ENCODE results near the gene RTP4.
"Not testable (repeated sequence)": the region's sequence is repeated elsewhere in the genome, so short reads cannot be mapped to it uniquely, and the experiment has no call there.

The RTP4 gene

DNA sequence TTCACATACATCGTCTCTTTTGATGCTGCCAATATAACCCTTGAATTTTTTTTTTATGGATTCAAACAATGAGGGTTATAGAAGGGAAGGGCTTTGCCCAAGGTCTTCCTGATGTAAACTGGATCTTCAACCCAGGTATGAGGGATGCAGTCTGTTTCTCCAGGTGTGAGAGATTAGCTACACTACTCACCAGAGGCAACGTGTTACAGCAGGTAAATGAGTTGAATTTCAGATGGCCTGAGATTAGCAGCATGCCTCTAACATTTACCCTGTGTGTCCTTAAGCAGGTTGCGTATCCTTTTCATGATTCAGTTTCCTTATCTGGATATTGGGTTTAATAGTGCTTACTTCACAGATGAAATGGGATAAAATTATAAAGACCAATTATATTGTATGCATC is 1.9 kb downstream of the RTP4 start:
- no peak for DNase-seq

DNA sequence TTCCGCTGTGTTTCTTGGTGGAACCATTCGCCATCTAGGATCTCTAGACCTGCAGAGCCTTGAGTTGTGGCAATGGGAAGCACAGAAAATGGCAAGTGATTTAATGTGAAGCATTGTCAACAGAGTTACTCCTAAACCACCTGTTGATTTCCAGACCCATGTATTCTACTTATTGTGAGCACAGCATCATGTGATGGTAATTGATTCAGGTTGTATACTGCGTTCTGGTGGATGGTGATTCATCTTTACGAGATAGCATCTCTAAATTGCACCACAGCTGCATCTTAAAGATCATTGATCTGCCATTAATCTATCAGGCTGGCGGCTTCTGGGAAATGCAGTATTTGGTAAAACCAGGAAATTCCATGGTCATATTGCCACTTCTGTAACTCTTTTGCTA is 7.4 kb downstream of the RTP4 start:
- no peak for DNase-seq

- DNase-seq: no peak
Observed at GRCh38 chr3:187377842-187378241, 9.7 kb downstream of the RTP4 start.

GRCh38 chr3:187382609-187383151 is 14.5 kb downstream of the RTP4 start:
- no peak for DNase-seq

DNA sequence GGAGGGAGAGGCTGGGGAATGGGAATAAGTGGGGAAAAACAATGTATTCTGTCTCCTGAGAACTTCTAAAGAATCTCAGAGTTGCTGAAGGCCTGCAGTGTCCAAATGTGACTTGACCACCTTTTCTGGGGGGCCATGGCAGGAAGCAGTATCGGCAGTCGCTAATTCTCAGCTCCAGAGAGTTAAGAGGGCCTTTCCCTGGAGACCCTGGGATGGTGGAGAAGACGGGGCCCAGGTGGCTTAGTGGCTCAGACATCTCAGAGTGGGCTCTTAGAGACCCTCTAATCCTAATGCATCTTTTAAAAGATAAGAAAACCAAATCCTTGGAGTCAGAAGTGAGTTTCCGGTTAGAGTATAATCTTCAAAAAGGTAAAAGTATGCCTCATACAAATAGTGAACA is 15.1 kb downstream of the RTP4 start:
- no peak for DNase-seq

GRCh38 chr3:187385296-187385695 is 17.1 kb downstream of the RTP4 start:
- no peak for DNase-seq

DNA sequence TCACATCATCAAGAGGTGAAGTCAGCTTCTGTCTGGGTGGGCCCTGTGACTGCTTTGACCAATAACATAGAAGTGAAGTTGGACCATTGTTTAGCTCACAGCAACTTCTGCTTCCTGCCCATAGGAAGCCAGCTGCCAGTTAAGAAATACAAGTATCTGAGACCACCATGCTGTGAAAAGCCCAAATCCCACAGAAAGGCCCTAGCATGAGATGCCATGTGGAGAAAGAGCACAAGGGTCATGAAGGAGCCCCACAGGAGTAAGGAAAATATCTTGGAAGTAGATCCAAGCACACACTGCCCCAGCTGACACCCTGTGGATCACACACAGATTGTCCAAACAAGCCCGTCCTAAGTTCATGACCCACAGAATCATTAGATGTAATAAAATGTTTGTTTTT is 28.5 kb downstream of the RTP4 start:
- DNase-seq: no peak

GRCh38 chr3:187398955-187399354 is 30.8 kb downstream of the RTP4 start:
- no peak for DNase-seq

DNA sequence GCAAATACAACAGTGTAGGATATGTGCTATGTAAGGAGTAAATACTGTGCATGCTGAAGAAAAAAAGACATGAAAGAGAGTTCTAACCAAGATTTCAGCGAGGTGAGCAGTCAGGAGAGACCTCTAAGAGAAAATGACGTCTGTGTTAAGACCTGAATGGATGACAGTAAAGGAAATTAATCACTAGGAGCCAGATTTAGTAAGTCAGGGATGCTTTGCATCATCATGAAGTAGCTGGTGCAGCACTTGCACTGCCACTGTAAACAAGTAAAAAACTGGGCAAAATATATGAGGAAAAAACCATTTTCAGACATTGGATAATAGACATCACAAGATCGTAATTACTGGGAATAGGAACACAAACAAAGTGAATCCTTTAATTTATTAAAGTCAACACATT is 32.6 kb downstream of the RTP4 start:
- no peak for DNase-seq

DNA sequence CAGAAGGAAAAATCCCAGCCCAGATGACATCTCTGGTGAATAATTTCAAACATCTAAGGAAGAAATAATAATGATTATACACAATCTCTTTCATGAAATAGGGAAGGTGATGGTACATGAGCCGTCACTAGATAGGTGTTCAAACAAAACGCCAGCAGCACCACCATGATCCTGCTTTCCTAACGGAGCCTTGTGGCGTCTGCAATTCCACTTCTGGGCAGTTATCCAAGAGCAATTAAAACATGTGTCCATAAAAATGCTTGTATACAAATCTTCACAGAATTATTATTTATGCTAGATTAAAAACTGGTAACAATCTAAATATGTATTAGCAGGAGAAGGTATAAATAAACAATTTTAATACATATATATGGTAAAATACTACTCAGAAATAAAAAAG is 33.7 kb downstream of the RTP4 start:
- peak; percentile 9 for DNase-seq

DNA sequence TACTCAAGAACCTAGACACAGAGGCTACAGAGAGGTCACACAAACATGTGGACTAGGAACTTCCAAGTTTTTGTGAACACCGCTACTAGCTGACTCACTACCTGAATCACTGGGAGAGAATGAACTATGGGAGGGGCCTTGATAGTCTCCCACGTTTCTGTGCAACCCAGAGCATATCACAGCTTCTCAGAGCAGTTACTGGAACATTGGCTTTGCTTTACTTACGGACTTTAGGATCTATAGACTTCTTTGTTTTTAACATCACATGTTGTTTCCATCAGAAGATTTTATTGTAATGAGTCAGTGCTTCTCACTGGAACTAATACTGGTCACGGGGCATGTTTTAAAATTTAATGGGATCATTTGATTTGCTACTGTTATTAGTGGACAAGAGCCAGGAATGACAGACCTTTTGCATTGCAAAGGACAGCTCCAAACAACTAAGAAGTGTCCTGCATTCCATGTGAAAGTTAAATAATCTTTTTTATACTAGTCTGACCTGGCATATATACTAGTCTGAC is 35.6 kb downstream of the RTP4 start:
- DNase-seq: peak; percentile 96

DNA sequence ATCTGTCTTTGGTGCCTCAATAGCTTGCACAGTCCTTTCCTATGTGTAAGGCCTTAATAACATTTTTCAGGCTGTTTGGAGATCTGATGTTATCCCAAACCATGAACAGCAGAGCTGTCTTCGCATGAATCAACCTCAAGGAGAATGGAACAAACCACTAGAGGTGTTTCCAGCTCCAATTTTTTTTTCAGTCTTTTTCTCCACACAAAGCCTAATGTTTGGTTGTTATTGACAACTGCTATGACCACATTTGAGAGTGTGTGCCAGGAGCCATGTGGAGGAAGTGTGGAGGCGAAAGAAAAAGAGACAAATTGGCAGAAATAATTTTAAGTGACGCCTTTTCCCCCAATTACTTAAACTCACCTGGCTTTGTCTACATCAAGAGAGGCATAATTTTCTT is 38.7 kb downstream of the RTP4 start:
- peak; percentile 4 for DNase-seq

- not testable (repeated sequence) for DNase-seq
Observed at GRCh38 chr3:187411991-187412781, 44.0 kb downstream of the RTP4 start.

Data from fibroblast of skin of abdomen (primary cell).